Mucosa of descending colon (tissue), 3 donors: Measurements from ENCODE around the gene ADAP2. TPM values are rescaled to one million over a fixed set of nuclear protein-coding genes. Genes with fewer than 3 reads are reported as not detected.

Source experiments
- ATAC-seq: fragments of 200-7000 bp; cut with Tn5 transposase; one replicate; pipeline ENCODE4 v1.9.1; 2020; ENCODE audit warnings: mild to moderate bottlenecking, moderate library complexity
- DNase-seq, 3 donors: peaks; one replicate each; pipeline ENCODE4 v3.0.0-alpha.2; 2020
- H3K36me3 ChIP-seq: fragments of 200-600 bp; one replicate; pipeline ENCODE4 v1.8.0; 2021; ENCODE audit warnings: low read depth, mild to moderate bottlenecking
- H3K4me1 ChIP-seq: fragments of 200-600 bp; one replicate; pipeline ENCODE4 v1.8.0; 2021; ENCODE audit warnings: low read depth, mild to moderate bottlenecking
- H3K4me3 ChIP-seq: fragments of 200-600 bp; one replicate; pipeline ENCODE4 v1.8.0; 2021; ENCODE audit warnings: mild to moderate bottlenecking
- H3K9me3 ChIP-seq: fragments of 200-600 bp; one replicate; pipeline ENCODE4 v1.8.0; 2021; ENCODE audit warnings: mild to moderate bottlenecking
- CTCF ChIP-seq: fragments of 200-600 bp; IDR thresholded peaks from one replicate; pipeline ENCODE4 v1.8.0; 2022; ENCODE audit warnings: antibody characterized with exemption, mild to moderate bottlenecking
- intact Hi-C, 2 donors: fragments of 100-400 bp; cut with DNase I in 1 of 2; cut with micrococcal nuclease in 1 of 2; formaldehyde crosslinking; loops; one replicate each; pipeline versions ENCODE4 v1.11.0 to v1.11.1; 2022; cut with DNase I, micrococcal nuclease
- total RNA-seq, 3 donors: library from RNA; stranded (reverse); fragmentation: NEBNext Ultra II Directional in 2 of 3; extraction: Animal tissue kit (Norgen Biotek cat#: 25700) in 2 of 3; gene quantifications; one replicate each; pipeline versions ENCODE4 v1.2.1 to v1.2.4, GENCODE V29; 2021 to 2023
- donor health status: DM: no; HTN: no; CAD: no; lungs with moderate emphysema.
- donor health status: DM: no; HTN: no; CAD: no.
- donor health status: DM: no; HTN: yes; CAD: no.

The ADAP2 gene
- total RNA-seq, 3 donors from 2014 or later = 7.3 to 15.9 (median 12.1) TPM

GRCh38 chr17:31008374-31009041, 86.8 kb downstream of the ADAP2 start:
- peak; percentile 89 for ATAC-seq
- Histone ChIP-seq H3K4me3 (peak overlapping the region; percentile 20), H3K4me1 (no peaks in the 10 kb centered on the region), H3K36me3 (no peaks in the 10 kb centered on the region), H3K9me3 (no peaks in the 10 kb centered on the region)
- intact Hi-C loops = no loop called here
- peak; percentile 60 to 81 (median 78) for DNase-seq
- no peak for TF ChIP-seq CTCF

Other genes with a start within 250 kb of the ADAP2 start
- 10 to 100 TPM; 13.7 to 17.9 (median 13.8) TPM for gene CRLF3, start 97.3 kb upstream of the ADAP2 start, total RNA-seq
- gene ATAD5, start 90.0 kb upstream of the ADAP2 start, total RNA-seq = 1 to 10 TPM; 1.5 to 5.7 (median 2.4) TPM
- 10 to 100 TPM; 16.1 to 18.3 (median 16.3) TPM for gene TEFM, start 15.7 kb upstream of the ADAP2 start, total RNA-seq
- 10 to 100 TPM; 22.9 to 27.9 (median 24.1) TPM for gene RNF135, start 49.1 kb downstream of the ADAP2 start, total RNA-seq
- gene NF1, start 173.0 kb downstream of the ADAP2 start, total RNA-seq = 10 to 100 TPM; 51.9 to 67.6 (median 52.4) TPM